ENCODE results near the gene FAM177A1. TPM values are rescaled to one million over a fixed set of nuclear protein-coding genes. Genes with fewer than 3 reads are reported as not detected.

The FAM177A1 gene
- total and polyA plus RNA-seq, 2 of the 13 experiments (the other 11 are each of a cell fraction or from before 2014, with no cell fraction given): 72.9 to 119 TPM

DNA sequence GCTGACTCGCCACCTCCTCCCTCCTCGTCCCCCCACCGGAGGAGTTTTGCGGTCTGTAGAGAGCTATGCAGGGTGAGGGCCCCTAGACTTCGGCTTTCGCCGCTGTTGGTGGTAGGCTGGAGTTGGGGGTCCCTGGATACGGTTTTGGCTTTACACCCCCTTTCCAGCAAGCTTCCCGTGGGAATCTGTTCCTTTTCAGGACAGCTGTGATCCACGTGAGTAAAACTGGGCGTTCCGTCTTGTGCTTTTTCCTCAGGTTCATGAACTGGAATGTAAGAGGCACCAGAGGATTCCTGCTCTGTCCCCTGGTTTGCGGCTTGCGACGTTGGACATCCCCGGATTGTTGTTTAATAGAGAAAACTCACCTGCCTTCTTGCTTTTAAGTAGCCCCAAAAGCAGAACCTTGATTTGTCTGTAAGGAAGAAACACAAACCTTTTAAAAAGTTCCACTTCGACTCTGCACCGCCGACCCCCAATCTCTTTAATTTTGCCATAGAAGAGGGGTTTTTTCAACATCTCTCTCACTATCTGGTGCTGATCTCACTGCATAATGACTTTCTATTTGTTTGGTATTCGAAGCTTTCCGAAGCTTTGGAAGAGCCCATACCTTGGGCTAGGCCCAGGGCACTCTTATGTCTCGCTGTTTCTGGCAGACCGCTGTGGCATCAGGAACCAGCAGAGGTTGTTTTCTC, 76.8 kb downstream of the FAM177A1 start (continued):
- TF ChIP-seq AHDC1 (CRISPR knock-in tag; IDR thresholded peaks at IDR 0.05; ENCODE audit: borderline replicate concordance): 0 out of 2 replicates have a peak, but pooled peaks have one; percentile 7
- TF ChIP-seq ATF5 (CRISPR knock-in tag; IDR thresholded peaks at IDR 0.05; ENCODE audit: low read depth): 0 out of 2 replicates have a peak, but pooled peaks have one; percentile 3
- no peak for TF ChIP-seq SIN3B (IDR thresholded peaks at IDR 0.05; ENCODE audit: low read length)
- TF ChIP-seq ZNF430 (CRISPR knock-in tag; IDR thresholded peaks at IDR 0.05): peak; percentile 4; the same call in 1 of the 2 replicates
- peak; percentile 93 for TF ChIP-seq RARG (CRISPR knock-in tag; IDR thresholded peaks at IDR 0.05; ENCODE audit: low read depth)
- peak; percentile 30; the same call in 1 of the 2 replicates for TF ChIP-seq MIER3 (CRISPR knock-in tag; IDR thresholded peaks at IDR 0.05; ENCODE audit: borderline replicate concordance)
- peak; percentile 91; the same call in 1 of the 2 replicates for TF ChIP-seq ZNF724P (CRISPR knock-in tag; IDR thresholded peaks at IDR 0.05; ENCODE audit: borderline replicate concordance)
- TF ChIP-seq ZSCAN22 (CRISPR knock-in tag; IDR thresholded peaks at IDR 0.05): 0 out of 2 replicates have a peak, but pooled peaks have one; percentile 25
- no peak for TF ChIP-seq ZNF672 (CRISPR knock-in tag; IDR thresholded peaks at IDR 0.05)
- TF ChIP-seq RNF2 (conservative IDR thresholded peaks at IDR 0.05; ENCODE audit: low read depth): no peak
- no peak for TF ChIP-seq BCL6 (CRISPR knock-in tag; IDR thresholded peaks at IDR 0.05)
- TF ChIP-seq CBX5 (CRISPR knock-in tag; IDR thresholded peaks at IDR 0.05; ENCODE audit: borderline replicate concordance): 0 out of 2 replicates have a peak, but pooled peaks have one; percentile 16
- peak; percentile 84 for TF ChIP-seq ASH2L (IDR thresholded peaks at IDR 0.05; ENCODE audit: insufficient read length, low read depth, low read length)
- TF ChIP-seq ZNF143 (CRISPR knock-in tag; IDR thresholded peaks at IDR 0.05): no peak; the same call in none of the 2 replicates
- TF ChIP-seq ZSCAN29 (CRISPR knock-in tag; conservative IDR thresholded peaks at IDR 0.05): peak; percentile 32
- TF ChIP-seq, protein P1, sequence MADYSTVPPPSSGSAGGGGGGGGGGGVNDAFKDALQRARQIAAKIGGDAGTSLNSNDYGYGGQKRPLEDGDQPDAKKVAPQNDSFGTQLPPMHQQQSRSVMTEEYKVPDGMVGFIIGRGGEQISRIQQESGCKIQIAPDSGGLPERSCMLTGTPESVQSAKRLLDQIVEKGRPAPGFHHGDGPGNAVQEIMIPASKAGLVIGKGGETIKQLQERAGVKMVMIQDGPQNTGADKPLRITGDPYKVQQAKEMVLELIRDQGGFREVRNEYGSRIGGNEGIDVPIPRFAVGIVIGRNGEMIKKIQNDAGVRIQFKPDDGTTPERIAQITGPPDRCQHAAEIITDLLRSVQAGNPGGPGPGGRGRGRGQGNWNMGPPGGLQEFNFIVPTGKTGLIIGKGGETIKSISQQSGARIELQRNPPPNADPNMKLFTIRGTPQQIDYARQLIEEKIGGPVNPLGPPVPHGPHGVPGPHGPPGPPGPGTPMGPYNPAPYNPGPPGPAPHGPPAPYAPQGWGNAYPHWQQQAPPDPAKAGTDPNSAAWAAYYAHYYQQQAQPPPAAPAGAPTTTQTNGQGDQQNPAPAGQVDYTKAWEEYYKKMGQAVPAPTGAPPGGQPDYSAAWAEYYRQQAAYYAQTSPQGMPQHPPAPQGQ (CRISPR knock-in tag; IDR thresholded peaks at IDR 0.05; ENCODE audit: borderline replicate concordance): 0 out of 2 replicates have a peak, but pooled peaks have one; percentile 22
- TF ChIP-seq, protein P2, sequence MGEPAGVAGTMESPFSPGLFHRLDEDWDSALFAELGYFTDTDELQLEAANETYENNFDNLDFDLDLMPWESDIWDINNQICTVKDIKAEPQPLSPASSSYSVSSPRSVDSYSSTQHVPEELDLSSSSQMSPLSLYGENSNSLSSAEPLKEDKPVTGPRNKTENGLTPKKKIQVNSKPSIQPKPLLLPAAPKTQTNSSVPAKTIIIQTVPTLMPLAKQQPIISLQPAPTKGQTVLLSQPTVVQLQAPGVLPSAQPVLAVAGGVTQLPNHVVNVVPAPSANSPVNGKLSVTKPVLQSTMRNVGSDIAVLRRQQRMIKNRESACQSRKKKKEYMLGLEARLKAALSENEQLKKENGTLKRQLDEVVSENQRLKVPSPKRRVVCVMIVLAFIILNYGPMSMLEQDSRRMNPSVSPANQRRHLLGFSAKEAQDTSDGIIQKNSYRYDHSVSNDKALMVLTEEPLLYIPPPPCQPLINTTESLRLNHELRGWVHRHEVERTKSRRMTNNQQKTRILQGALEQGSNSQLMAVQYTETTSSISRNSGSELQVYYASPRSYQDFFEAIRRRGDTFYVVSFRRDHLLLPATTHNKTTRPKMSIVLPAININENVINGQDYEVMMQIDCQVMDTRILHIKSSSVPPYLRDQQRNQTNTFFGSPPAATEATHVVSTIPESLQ (CRISPR knock-in tag; conservative IDR thresholded peaks at IDR 0.05): 0 out of 2 replicates have a peak, but pooled peaks have one; percentile 81
- TF ChIP-seq CENPT (CRISPR knock-in tag; IDR thresholded peaks at IDR 0.05; ENCODE audit: low read depth): no peak
- no peak; the same call in 1 of the 2 replicates for TF ChIP-seq ZBTB1 (CRISPR knock-in tag; IDR thresholded peaks at IDR 0.05; ENCODE audit: borderline replicate concordance)
